Body of pancreas (tissue), 4 donors: ENCODE measurements around the gene PRDM15. TPM values are rescaled to one million over a fixed set of nuclear protein-coding genes. Genes with fewer than 3 reads are reported as not detected.

ENCODE experiments used
- ATAC-seq: fragments of 150-250 bp; one replicate; pipeline ENCODE4 v1.9.1; 2016
- DNase-seq, 4 donors: peaks; one replicate each; pipeline ENCODE4 v3.0.0-alpha.2; 2019
- H3K27ac ChIP-seq, 4 donors: fragments of 200-600 bp; sonication (generic); 1 replicate in 3 of 4; 2 replicates in 1 of 4; pipeline versions ENCODE4 v1.5.1 to v1.6.1; 2016 to 2019; ENCODE audit warnings: mild to moderate bottlenecking in 1 of 4, mixed read lengths in 1 of 4, moderate library complexity in 1 of 4
- H3K27me3 ChIP-seq, 2 donors: fragments of 200-600 bp; sonication (generic); one replicate each; pipeline ENCODE4 v1.6.0; 2016; ENCODE audit warnings: mild to moderate bottlenecking in 1 of 2
- H3K36me3 ChIP-seq, 2 donors: fragments of 200-600 bp; sonication (generic); replicated peaks in 1 of 2; 2 replicates each; pipeline ENCODE4 v1.5.1; 2016; ENCODE audit warnings: low read depth in 2 of 2; ENCODE audit not compliant: insufficient read depth in 1 of 2
- H3K4me1 ChIP-seq: fragments of 200-600 bp; sonication (generic); one replicate; pipeline ENCODE4 v1.6.0; 2016
- H3K4me3 ChIP-seq, 2 donors: fragments of 200-600 bp; sonication (generic); 1 replicate in 1 of 2; 2 replicates in 1 of 2; pipeline ENCODE4 v1.5.1; 2016 to 2019
- H3K9me3 ChIP-seq, 3 donors: fragments of 200-600 bp; sonication (generic); 1 replicate in 2 of 3; 2 replicates in 1 of 3; pipeline ENCODE4 v1.5.1; 2016
- POLR2A ChIP-seq, 3 donors: fragments of 450-650 bp; IDR thresholded peaks; one replicate each; pipeline ENCODE4 v1.6.1; 2016; ENCODE audit warnings: antibody characterized with exemption in 3 of 3, mild to moderate bottlenecking in 2 of 3
- WGBS, 2 donors: methylation state at CpG; one replicate each; pipeline ENCODE4 v1.1.5; 2017; 5-methylcytosine and 5-hydroxymethylcytosine counted together
- intact Hi-C: fragments of 100-400 bp; cut with DNase I; formaldehyde crosslinking; loops from one replicate; pipeline ENCODE4 v1.15.1; 2023
- total RNA-seq, 2 donors: library from RNA; depleted of rRNA; stranded (reverse); fragments of >200 nt; gene quantifications; one replicate each; pipeline ENCODE4 v1.1.0, GENCODE V29; 2016
- TF ChIP-seq, protein P1 (sequence below), 7 experiments: fragments of 450-650 bp in 4 of 7; fragments of 200-600 bp in 3 of 7; sonication (generic) in 3 of 7; IDR thresholded peaks; one replicate each; pipeline ENCODE4 v1.5.1; 2016 to 2019; ENCODE audit warnings: antibody characterized with exemption in 7 of 7

Gene PRDM15
- total RNA-seq, 2 donors from 2014 or later, result 3.1 to 6.9 TPM

GRCh38 chr21:41923631-41924367 lies 44.7 kb upstream of the PRDM15 start:
- Histone ChIP-seq H3K4me3 (no peak overlapping the region), H3K27ac (peak overlapping the region in 2 of 4 donors; percentile 53), H3K27me3 (no peaks in the 10 kb centered on the region), H3K4me1 (peaks cover 35% of the 10 kb centered on the region), H3K9me3 (no peaks in the 10 kb centered on the region), H3K36me3 (no peaks in the 10 kb centered on the region)
- WGBS, 2 donors, result 45 to 50% methylated on average over 7 of the region's 7 CpGs
- TF ChIP-seq POLR2A (IDR thresholded peaks at IDR 0.05), result no peak
- TF ChIP-seq, protein P1, sequence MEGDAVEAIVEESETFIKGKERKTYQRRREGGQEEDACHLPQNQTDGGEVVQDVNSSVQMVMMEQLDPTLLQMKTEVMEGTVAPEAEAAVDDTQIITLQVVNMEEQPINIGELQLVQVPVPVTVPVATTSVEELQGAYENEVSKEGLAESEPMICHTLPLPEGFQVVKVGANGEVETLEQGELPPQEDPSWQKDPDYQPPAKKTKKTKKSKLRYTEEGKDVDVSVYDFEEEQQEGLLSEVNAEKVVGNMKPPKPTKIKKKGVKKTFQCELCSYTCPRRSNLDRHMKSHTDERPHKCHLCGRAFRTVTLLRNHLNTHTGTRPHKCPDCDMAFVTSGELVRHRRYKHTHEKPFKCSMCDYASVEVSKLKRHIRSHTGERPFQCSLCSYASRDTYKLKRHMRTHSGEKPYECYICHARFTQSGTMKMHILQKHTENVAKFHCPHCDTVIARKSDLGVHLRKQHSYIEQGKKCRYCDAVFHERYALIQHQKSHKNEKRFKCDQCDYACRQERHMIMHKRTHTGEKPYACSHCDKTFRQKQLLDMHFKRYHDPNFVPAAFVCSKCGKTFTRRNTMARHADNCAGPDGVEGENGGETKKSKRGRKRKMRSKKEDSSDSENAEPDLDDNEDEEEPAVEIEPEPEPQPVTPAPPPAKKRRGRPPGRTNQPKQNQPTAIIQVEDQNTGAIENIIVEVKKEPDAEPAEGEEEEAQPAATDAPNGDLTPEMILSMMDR (IDR thresholded peaks at IDR 0.05), result no peak
- DNase-seq (peak in 1 of 4 donors; percentile 30), ATAC-seq (no peak)
- intact Hi-C loops, result no loop called here

GRCh38 chr21:41923186-41923585 lies 44.0 kb upstream of the PRDM15 start:
- intact Hi-C loops, result no loop called here
- ATAC-seq, result no peak
- H3K9me3 ChIP-seq, result no peaks in the 10 kb centered on the region
- peaks cover 0 to under 1% of the 10 kb centered on the region in 2 donors for H3K36me3 ChIP-seq
- no peak for DNase-seq
- peak overlapping the region in 2 of 4 donors; percentile 53 for H3K27ac ChIP-seq
- no peak overlapping the region for H3K4me3 ChIP-seq
- TF ChIP-seq POLR2A (IDR thresholded peaks at IDR 0.05), result no peak
- TF ChIP-seq, protein P1 (IDR thresholded peaks at IDR 0.05), result no peak
- peaks cover 35% of the 10 kb centered on the region for H3K4me1 ChIP-seq
- 78 to 79% methylated on average over 8 of the region's 8 CpGs for WGBS, 2 donors
- H3K27me3 ChIP-seq, result no peaks in the 10 kb centered on the region

GRCh38 chr21:41921021-41921420 lies 41.9 kb upstream of the PRDM15 start:
- Histone ChIP-seq H3K27ac (no peak overlapping the region), H3K4me3 (no peak overlapping the region), H3K9me3 (no peaks in the 10 kb centered on the region), H3K27me3 (no peaks in the 10 kb centered on the region), H3K4me1 (peaks cover 21% of the 10 kb centered on the region), H3K36me3 (peaks cover 0 to 6% of the 10 kb centered on the region in 2 donors)
- ATAC-seq (no peak), DNase-seq (no peak)
- TF ChIP-seq, protein P1 (IDR thresholded peaks at IDR 0.05), result no peak
- TF ChIP-seq POLR2A (IDR thresholded peaks at IDR 0.05), result no peak
- intact Hi-C loops, result no loop called here
- 76 to 81% methylated on average over 7 of the region's 7 CpGs for WGBS, 2 donors

DNA sequence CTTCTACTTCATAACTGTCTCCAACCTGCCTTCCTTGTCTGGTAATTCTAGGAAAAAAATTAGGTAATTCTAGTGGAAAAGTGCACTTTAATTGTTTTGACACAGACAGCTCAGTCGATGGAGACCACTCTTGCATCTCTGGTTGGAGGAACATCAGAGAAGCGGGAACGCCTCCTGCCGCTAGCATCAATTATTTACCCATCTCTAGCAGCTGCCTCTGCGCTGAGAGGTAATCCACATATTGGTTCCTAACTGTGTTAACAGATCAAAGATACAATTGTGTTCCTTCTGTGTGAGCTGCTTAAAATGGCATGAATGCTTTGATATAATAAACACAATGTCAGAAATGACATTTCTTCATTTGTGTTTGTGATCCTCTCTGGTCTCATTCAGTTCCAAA lies 41.3 kb upstream of the PRDM15 start:
- WGBS, 2 donors, result 80 to 87% methylated on average over 5 of the region's 5 CpGs
- intact Hi-C loops, result no loop called here
- ATAC-seq (no peak), DNase-seq (no peak)
- TF ChIP-seq, protein P1 (IDR thresholded peaks at IDR 0.05), result no peak
- no peak for TF ChIP-seq POLR2A (IDR thresholded peaks at IDR 0.05)
- Histone ChIP-seq H3K27me3 (no peaks in the 10 kb centered on the region), H3K4me3 (no peak overlapping the region), H3K36me3 (peaks cover 0 to 6% of the 10 kb centered on the region in 2 donors), H3K4me1 (peaks cover 15% of the 10 kb centered on the region), H3K27ac (no peak overlapping the region), H3K9me3 (no peaks in the 10 kb centered on the region)
